HG03432 (cell line): ENCODE measurements around the gene CPA4.

ENCODE experiments used
- ATAC-seq: cut with Tn5 transposase; IDR thresholded peaks from one replicate; pipeline ENCODE4 v1.9.1; 2021; ENCODE audit warnings: mild to moderate bottlenecking, moderate library complexity; ENCODE audit not compliant: unreplicated experiment

The CPA4 gene

DNA sequence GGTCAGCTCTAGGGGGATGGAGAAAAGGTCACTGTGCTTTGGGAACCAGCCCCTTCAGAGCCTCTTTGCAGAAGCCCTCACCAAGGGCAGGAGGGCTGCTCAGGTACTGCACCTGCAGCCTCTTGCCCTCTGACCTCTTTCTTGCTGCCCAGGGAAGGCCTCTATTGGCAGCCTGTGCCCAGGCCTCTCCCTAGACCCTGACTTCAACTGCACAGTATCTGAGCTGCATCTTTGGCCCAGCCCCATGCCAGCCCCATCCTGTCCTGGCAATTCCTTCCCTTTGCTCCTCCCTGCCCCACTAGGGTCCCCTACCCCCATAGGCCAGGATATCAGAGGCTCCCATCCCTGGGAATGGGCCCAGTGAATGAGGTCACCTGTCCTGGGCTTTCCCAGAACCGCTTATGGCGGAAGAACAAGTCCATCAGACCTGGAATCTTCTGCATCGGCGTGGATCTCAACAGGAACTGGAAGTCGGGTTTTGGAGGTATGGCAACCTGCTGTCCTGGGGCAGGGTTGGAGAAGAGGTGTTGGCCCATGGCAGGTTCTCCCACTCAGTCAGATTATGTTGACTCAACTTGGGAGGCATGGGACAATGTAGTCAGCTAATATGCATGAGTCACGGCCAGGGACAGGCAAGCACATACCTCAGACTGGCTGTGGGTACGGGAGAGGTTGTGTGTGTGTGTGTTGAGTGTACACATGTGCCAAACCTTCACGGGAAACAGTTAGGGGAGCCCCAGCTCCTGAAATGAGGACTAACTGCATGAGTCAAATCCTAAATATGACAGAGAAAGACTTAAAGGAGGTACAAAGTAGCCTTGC, 70.3 kb downstream of the CPA4 start:
- peak; percentile 41 for ATAC-seq

DNA sequence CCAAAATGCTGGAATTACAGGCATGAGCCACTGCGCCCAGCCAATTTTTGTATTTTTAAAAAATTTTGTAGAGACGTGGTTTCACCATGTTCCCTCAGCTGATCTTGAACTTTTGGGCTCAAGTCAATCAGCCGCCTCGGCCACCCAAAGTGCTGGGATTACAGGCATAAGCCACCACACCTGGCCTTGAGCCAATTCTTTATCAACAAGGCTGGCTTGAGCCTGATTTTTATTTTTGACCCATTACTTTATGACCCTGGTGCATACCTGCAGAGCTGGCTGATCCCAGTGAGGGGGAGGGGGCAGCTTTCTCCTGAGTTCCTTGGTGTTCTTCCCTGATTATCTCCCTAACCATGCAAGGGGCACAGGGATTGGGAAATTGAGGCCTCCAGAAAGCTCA, 71.5 kb downstream of the CPA4 start:
- ATAC-seq: no peak

DNA sequence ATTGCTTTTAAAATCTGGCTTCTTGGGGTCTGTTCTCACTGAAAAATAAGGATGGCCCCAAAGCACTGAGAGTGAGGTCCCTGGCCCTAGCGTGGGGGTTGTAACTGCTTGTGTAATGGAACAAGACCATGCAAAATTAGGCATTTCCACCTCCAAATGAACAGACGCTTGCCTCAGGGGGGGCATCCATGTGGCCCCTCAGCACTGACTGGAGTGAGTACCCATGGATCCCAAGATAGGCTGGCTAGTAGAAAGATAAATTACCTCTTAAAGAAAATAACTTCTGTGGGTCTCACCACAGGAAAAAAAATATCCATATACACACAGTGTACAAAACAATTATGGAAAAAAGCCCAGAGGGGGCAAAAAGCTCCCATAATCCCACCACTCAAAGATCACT, 72.1 kb downstream of the CPA4 start:
- ATAC-seq: no peak

GRCh38 chr7:130365511-130366441, 72.8 kb downstream of the CPA4 start:
- peak; percentile 69 for ATAC-seq

- ATAC-seq: no peak
These were observed 73.6 kb downstream of the CPA4 start for GRCh38 chr7:130366564-130366963.

GRCh38 chr7:130367088-130367755, 74.3 kb downstream of the CPA4 start:
- ATAC-seq: no peak

GRCh38 chr7:130367836-130368746, 75.1 kb downstream of the CPA4 start:
- ATAC-seq: no peak

DNA sequence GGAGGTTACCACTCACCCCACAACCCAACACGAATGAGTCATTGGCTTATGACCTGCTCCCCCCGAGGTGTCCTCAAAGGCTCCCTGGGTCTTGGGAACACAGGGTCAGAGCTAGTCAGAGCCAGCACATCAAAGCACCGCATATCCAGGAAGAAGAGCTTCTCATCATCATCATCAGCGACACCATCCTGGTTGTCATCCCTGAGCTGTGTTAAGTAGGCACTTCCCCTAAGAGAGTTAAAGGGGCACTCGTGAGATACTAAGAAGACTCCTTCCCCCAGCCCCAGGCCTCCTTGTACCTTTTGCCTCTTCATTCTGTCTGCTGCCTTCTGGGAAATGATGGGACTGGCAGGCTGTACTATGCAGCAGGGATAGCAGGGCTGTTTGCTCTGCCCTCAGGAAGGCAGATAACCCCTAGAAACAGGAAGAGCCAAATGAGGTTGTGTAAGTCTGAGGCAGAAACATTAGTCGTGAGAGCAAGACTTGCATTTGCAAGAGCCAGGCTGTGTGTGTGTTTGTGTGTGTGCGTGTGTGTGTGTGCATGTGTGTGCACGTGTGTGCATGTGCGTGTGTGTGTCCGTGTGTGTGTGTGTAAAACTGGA, 76.2 kb downstream of the CPA4 start:
- no peak for ATAC-seq

DNA sequence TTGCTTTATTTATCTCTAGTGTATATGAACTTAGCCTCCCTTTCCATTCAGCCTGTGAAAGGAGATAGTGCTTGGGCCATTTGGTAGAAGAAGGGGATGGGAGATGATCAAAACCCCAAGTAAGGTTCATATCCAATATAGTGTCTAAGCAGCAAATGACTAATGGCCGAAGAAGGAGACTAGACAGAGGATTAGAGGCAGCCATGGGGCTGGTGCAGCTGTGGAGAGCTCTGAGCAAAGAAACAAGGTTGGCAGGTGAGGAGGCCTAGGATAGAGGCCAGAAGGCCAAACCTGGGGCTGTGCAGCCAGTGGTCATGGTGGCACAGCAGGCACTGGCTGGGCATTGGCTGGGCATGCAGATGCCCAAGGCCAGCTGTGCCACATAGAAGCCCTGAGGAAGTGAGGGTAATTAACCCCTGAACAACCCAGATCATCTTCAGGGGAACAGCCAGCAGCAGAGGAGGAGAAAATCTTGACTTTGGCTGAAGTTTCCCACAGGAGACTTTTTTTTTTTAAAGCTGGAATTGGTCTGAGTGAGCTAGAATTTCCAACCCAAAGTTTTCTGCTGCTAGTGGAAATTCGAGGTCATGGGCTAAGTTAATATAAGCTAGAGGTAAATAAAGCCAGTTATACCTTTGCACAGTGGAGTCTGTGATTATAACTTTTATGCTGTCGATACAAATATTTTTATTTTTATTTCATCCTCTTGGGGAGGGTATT, 77.0 kb downstream of the CPA4 start:
- ATAC-seq: no peak

GRCh38 chr7:130371046-130371445, 78.1 kb downstream of the CPA4 start:
- ATAC-seq: no peak

DNA sequence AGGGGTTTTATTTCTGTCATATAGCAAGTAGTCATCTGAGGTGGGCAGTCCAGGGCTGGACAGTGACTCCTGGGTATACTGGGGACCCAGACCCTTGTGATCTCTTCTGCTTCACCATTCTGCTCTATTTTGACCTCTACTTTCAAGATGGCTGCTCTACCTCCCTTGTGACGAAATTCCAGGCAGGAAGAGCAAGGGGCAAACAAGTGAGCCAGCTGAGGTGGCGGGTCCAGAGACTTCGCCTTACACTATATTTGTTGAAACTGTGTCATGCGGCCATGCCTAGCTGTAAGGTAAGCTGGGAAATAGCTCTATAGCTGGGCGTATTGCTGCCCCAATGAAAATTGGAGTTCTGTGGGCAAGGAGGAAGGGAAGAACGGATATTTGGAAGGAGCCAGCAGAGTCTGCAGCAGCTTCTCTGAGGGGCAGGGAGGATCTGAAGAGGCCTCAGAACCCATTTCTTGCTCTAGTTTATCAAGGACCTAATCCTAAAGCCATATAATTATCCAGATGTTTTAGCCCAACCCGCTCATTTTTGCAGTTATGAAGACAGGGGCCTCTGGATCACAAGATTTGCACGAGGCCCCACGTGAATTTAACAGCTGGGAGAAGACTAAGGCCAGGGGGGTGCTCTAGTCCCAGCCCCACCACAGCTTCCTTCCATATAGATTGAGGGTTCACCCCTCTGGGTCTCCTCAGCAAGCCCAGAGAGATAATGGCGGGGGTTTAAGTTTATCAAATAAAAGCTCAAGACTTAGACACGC, 79.6 kb downstream of the CPA4 start:
- no peak for ATAC-seq
